Raji (cell line): ENCODE measurements around the gene GSTM1.

Experiments used
- POLR2A ChIP-seq: IDR thresholded peaks from 2 replicates; pipeline ENCODE4 v1.6.1; 2011; ENCODE audit warnings: low read depth, low read length, control low read depth; ENCODE audit not compliant: insufficient read depth

Gene GSTM1

DNA sequence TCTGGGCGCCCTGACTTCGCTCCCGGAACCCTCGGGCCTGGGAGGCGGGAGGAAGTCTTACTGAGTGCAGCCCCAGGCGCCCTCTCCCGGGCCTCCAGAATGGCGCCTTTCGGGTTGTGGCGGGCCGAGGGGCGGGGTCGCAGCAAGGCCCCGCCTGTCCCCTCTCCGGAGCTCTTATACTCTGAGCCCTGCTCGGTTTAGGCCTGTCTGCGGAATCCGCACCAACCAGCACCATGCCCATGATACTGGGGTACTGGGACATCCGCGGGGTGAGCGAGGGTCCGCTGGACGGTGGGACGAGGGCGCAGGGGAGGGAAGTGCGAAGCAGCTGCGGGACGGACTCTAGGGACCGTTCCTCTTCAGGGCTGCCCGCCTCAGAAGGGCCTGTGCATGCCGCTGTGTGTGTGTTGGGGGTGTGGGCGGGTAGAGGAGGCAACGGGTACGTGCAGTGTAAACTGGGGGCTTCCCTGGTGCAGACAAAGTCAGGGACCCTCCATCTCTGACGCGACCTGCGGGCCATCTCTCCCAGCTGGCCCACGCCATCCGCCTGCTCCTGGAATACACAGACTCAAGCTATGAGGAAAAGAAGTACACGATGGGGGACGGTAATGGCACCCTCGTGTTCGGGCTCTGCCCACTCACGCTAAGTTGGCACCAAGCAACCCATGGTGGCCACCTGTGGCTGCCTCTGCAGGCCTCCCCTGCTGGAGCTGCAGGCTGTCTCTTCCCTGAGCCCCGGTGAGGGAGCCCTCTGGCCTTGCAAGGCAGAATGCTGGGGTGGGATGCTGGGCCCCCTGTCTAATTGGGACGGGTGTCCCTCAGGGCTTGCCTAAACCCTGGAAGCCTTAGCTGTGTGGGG, at the start of gene GSTM1:
Gene GSTM1 (plus strand): TSS at position 177 of the 859 bp plus-strand sequence. CDS start 57 bp downstream, at position 234.
- no peak for TF ChIP-seq POLR2A

DNA sequence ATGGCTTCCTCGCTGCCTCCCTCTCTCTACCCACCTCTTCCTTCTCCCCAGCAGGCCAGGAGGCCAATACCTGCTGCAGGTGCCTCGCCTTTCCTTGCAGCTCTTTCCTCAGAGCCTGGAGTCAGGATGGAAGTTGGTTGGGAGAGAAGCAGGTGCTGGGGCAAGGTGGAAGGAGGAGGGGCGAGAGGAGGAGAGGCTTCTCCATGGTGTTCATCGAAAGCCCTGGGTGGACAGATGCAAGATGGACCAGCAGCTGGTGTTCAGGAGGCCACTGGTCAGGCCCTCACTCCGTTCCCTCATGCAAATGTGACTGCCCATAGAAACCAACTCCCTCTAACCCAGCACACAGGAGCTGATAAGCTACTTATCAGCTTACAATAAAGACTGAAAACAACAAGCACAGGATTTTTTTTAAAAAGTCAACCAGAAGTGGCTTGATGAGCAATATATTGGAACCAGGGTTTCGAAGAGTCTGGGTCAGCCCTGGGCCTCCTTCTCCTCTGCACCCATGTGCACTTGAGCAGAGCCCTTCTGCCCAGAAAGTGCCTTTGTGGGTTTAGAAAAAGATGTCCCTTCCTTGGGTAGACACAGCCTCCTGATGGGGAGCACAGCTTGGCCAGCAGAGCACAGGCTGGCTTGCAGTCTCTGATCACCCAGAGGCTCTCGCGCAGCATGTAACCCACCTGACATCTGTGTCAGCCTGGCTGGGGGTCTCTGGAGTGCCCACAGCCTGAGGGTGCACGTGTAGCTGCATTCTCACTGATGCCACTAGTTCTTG, 48.4 kb upstream of the GSTM1 start:
- TF ChIP-seq POLR2A, result no peak

DNA sequence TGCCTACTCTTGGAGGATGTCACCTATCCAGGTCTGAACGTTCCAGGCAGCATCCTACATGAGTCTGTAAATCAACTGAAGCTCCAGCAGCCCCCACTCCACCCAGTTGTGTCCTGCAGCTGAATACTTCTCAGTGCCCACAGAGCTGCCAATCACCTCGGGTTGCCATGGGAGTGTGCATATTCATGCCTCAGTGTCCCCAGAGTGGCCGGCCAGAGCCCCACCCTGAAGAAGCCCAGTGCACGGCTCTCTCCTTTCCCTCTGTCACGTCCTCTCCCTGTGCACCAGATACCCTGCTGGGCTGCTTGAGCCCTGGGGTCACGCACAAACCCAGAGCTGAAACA, 47.8 kb upstream of the GSTM1 start:
- TF ChIP-seq POLR2A, result no peak

DNA sequence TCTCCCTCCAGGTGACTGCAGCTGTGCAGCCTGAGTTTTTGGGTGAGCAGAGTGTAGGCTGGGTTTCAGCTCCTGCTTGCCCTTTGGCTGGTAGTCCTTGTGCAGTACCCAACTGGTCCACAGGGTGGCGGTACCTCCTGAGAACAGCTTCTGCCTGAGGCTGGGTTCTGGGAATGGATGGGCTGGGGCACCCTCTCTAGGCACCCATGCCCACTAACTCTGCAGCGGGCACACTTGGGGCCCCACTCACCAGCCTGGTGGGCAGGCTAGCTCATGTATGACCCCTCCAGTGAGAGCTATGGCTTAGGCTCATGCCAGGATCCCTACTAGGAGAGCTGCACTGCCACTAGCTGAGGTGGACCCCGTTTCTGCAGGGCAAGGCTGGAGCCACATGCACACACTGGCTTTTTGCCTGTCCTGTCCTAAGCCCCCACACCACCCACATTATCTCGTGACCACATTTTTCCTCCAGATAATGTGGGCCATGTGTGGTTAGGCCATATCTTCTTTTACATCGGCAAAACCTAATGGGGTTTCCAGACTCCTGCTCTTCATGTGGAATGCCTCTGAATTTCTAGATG, 47.2 kb upstream of the GSTM1 start:
- TF ChIP-seq POLR2A, result no peak

DNA sequence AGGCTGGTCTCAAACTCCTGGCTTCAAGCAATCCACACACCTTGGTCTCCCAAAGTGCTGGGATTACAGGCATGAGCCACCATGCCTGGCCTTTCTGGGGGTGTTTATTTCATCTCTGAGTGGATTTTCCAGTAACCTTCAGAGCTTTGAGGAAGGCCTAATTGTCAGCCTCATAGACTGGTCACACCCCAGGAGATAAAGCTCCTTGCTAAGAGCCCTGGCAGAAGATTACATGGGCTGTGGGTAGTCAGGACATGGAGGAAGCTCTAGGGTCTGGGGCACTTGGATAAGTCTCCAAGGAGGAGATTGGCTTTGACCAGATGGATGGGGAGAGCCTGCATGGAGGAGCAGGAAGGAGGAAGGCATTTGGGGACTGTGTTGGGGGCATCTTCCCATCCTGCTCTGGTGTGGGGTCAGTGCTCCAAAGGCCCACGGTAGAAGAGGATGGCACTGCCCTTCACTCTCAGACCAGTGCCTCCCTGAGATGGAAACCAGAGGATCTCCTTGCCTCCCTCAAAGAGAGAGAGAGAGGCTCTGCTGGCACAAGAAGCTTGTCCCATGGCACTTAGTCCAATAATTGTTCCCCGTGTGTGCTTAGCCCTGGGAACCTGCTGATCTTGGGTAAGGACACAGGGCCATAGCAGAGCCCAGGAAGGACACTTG, 46.4 kb upstream of the GSTM1 start:
- no peak for TF ChIP-seq POLR2A

DNA sequence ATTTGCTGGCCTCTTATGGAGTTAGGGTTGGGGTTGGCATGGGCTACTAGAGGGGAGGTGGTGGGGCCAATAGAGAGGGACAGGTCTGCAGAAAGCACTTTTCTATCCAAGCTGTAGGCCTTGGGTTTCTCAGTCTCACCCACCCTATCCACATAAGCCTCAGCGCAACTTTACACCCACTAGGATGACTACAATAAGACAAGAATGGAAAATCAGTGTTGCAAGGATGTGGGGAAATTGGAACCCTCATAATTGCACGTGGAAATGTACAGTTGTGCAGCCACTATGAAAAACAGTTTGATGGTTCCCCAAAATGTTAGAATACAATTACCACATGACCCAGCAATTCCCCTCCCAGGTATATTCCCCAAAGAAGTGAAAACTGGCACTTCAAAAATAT, 45.8 kb upstream of the GSTM1 start:
- no peak for TF ChIP-seq POLR2A

DNA sequence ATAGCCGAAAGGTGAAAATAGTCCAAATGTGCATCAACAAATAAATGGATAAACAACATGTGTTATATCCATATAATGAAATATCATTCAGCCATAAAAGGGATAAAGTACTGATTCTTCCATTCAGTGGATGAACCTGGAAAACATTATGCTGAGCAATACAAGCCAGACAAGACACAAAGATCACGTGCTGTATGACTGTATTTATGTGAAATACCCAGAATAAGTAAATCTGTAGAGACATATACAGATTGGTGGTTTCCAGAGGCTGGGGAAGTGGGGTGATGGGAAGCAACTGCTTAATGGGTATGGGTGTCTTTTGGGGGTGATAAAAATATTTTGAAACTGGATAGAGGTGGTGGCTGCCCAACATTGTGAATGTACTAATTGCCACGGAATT, 45.0 kb upstream of the GSTM1 start:
- TF ChIP-seq POLR2A, result no peak

DNA sequence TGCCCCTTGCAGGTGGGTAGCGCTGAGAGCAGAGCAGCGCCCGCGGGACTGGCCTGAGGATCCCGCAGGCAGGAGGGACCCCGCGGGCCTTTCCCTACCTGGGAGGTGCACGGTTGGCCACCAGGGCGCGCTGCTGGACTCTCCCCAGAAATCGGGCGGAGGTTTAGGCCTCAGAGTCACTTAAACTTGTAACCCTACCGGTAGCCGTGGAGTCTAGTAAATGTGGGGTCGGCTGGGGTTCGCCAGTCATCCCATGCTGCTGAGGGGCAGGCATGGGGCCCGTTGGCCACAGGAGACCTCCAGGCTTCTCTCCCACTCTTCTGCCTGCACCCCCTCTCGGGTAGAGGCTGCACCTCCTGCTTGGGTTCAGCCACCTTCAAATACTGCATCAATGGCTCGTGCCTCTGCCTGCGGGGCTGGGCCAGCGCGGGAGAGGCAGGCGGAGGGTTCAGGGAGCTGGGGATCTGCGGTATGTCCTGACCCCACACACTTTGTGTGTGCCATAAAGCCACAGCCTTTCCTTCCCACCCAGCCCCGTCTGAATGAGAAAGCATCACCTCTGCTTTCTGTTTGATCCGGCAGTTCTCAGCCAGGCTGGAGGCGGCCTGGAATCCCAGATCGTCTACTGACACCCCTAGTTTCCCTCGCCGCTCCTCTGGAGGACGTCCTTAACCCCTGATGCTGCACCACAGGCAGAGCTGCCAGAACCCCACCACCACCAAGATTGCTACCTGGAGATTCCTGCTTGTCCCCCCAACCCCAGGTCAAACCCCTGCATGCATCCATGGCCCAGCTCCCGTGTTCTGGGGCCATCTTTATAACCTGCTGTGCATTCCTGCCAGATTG, 44.0 kb upstream of the GSTM1 start:
- TF ChIP-seq POLR2A, result no peak

DNA sequence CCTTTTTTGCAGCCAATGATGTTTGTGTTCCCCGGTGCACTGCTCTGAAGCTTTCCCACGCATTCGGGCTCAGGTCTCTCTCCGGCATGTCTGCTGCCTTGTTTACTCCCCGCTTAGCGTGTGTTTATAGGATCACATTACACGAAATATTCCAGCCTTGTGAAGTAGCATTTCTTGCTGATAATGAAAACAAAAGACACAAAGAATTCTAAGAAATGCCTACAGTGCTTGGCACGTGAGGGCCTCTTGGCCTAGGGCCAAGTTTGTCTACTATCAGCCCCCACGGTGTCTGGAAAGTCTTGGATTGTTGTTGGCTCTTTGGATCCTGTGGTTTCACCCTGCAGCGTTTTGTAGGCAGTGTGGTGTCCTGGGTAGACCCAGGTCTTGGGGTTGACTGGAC, 42.9 kb upstream of the GSTM1 start:
- no peak for TF ChIP-seq POLR2A

DNA sequence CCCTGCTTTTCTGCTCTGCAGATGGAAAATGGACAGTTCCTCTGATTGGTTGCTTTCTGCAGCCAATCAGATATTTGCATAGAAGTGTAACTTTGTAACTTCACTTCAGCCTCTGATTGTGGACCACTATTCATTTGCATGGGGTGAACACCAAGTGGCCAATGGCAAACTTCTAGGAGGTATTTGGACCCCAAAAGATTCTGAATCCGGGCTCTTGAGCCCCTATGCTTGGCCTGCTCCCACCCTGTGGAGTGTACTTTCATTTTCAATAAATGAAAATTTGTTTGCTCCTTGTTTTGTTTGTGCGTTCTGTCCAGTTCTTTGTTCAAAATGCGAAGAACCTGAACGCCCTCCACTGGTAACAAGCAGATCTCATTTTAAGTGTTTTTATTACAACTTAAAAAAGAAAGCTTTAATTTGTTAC, 38.1 kb upstream of the GSTM1 start:
- TF ChIP-seq POLR2A, result no peak

DNA sequence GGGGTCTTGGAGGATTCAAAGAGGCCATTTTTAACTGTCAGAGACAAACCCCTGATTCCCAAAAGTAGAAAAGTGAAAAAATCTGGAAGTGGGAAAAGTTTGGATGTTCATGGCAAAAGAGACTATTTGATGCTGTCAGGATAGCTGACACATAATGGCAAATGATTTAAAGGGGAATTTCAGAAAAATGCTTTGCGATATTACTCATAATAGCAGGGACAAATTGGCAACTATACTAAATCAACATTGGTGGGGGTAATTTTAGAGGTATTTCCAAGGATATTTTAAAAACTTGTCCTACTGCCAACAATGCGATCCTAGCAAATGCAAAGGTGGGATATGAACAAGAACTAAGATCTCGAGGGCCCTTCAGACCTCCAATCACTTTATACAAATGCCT, 37.0 kb upstream of the GSTM1 start:
- TF ChIP-seq POLR2A, result no peak

DNA sequence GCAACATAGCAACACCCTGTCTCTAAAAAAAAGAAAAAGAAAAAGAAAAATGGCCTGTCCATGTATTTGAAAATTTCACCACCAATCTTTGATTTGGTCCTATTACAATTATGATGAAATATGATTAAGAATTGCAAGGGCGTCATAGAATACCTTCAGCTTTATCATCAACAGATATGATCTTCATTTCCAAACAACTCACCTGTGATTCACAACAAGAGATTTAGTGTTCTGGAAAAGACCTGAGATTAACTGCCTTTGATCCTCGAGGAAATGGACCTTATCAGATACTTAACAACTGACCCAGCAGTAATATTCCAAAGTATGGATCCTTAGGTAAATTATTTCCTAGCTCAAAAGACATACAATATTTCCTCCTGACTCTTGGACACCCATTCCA, 35.2 kb upstream of the GSTM1 start:
- no peak for TF ChIP-seq POLR2A

DNA sequence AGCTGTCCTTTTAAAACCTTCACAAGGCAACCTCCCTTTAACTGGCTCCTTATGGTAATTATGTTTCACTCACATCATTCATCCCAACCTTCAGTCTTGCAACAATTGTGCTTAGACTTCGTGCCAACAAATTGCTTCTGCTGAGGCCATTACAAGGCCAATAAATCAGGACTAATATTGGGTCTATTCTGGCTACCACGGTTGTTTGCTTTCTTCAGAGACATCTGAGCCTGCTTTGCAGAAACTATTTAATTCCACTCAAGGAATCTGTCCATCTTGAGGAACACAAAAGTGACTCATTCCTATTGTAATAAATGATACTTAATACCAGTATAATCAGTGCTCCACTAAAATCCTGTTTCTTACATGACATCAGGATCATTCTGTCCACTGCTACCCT, 34.3 kb upstream of the GSTM1 start:
- TF ChIP-seq POLR2A, result no peak

DNA sequence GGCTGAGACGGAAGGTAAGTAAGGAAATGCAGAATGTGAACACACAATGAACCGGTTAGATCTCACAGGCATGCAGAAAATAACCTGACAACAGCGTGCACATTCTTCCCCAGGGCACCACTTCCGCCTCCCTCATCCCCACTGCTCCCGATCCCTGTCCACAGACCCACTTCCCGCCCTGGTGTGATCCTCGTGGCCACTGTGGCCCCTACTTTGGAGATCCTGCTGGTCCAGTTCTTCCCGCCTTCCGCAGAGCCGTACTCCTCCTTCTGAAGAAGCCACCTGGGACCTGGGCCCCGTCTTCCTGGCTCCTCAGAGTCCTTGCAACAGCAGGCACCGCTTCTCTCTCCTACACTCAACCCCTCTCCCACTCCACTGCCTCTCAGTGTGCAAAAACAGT, 33.1 kb upstream of the GSTM1 start:
- TF ChIP-seq POLR2A, result no peak
